HCT116 (cell line): ENCODE results near the gene ATG4C. TPM values are rescaled to one million over a fixed set of nuclear protein-coding genes. Genes with fewer than 3 reads are reported as not detected.

Experiments used
- ATAC-seq: fragments of 200-7000 bp; cut with Tn5 transposase; 2 replicates; pipeline ENCODE4 v1.9.1; 2020; ENCODE audit warnings: mild to moderate bottlenecking, moderate library complexity
- BruUV-seq: library from RNA; stranded (reverse); fragments of 400-500 nt; replicated peaks from 2 replicates; lab custom pipeline; 2021; lab: Mats Ljungman, UMichigan
- CTCF ChIA-PET: fragments of 300-600 bp; sonication (Branson Sonifier 250); formaldehyde crosslinking; loops from one replicate; lab custom pipeline; 2021; ENCODE audit warnings: antibody characterized with exemption; lab: Charles Lee
- POLR2A ChIA-PET: fragments of 300-600, 350-600 bp; sonication (Branson Sonifier 250); formaldehyde crosslinking; loops from one replicate; lab custom pipeline; 2021; ENCODE audit warnings: antibody characterized with exemption; lab: Charles Lee
- RAD21 ChIA-PET, 2 experiments: fragments of 300-600 bp; sonication (Branson Sonifier 250); formaldehyde crosslinking; loops; one replicate each; lab custom pipeline; 2023; ENCODE audit warnings: low total read pairs in 2 of 2; ENCODE audit not compliant: uncharacterized antibody in 2 of 2, unreplicated experiment in 2 of 2, low non-redundant PET in 1 of 2; lab: Charles Lee
- DNase-seq: peaks from one replicate; pipeline ENCODE4 v3.0.0-alpha.2; 2010; ENCODE audit warnings: low read depth, low spot score
- H2AFZ ChIP-seq: fragments of 200-600 bp; shearing (Covaris generic), sonication (generic); 2 replicates; pipeline ENCODE4 v1.6.1; 2017; ENCODE audit warnings: low read depth, mixed run types, mixed read lengths, antibody characterized with exemption, low read length; ENCODE audit not compliant: poor library complexity, severe bottlenecking
- H3K27ac ChIP-seq: 2 replicates; pipeline ENCODE4 v1.5.1; 2012; ENCODE audit warnings: low read depth, low read length
- H3K27me3 ChIP-seq: fragments of 200-600 bp; sonication (generic); 2 replicates; pipeline ENCODE4 v1.6.1; 2016; ENCODE audit warnings: mixed run types, low read length, mixed read lengths; ENCODE audit not compliant: insufficient read depth
- H3K36me3 ChIP-seq, 2 experiments: fragments of 200-500 bp in 1 of 2; fragments of 200-600 bp in 1 of 2; sonication (Bioruptor generic) in 1 of 2; sonication (generic) in 1 of 2; 2 replicates each; pipeline versions ENCODE4 v1.5.1 to v1.6.1; 2014 to 2016; ENCODE audit warnings: low read length in 2 of 2, inconsistent platforms in 1 of 2, mixed read lengths in 1 of 2, mixed run types in 1 of 2; ENCODE audit not compliant: insufficient read depth in 2 of 2, control insufficient read depth in 1 of 2
- H3K4me1 ChIP-seq, 2 experiments: fragments of 200-600 bp in 1 of 2; sonication (generic) in 1 of 2; 2 replicates each; pipeline versions ENCODE4 v1.5.1 to v1.6.1; 2012 to 2017; ENCODE audit warnings: low read length in 2 of 2, inconsistent platforms in 1 of 2, mild to moderate bottlenecking in 1 of 2, mixed read lengths in 1 of 2, mixed run types in 1 of 2, moderate library complexity in 1 of 2; ENCODE audit not compliant: insufficient read depth in 2 of 2, control insufficient read depth in 1 of 2
- H3K4me2 ChIP-seq: fragments of 200-600 bp; sonication (generic); 2 replicates; pipeline ENCODE4 v1.6.1; 2017; ENCODE audit warnings: mixed run types, low read length, mixed read lengths
- H3K4me3 ChIP-seq, 2 experiments: fragments of 200-600 bp in 1 of 2; sonication (generic) in 1 of 2; replicated peaks in 1 of 2; 2 replicates each; pipeline ENCODE4 v1.5.1; 2011 to 2016; ENCODE audit warnings: low read length in 2 of 2, control low read depth in 1 of 2, low read depth in 1 of 2, mild to moderate bottlenecking in 1 of 2, mixed read lengths in 1 of 2, mixed run types in 1 of 2
- H3K79me2 ChIP-seq: fragments of 200-600 bp; sonication (generic); 2 replicates; pipeline ENCODE4 v1.6.1; 2017; ENCODE audit warnings: mild to moderate bottlenecking, mixed run types, low read length, moderate library complexity, mixed read lengths; ENCODE audit not compliant: insufficient read depth
- H3K9ac ChIP-seq: fragments of 200-600 bp; sonication (generic); 2 replicates; pipeline ENCODE4 v1.6.1; 2016; ENCODE audit warnings: low read length, mixed read lengths
- H3K9me2 ChIP-seq: fragments of 200-600 bp; sonication (generic), shearing (Covaris generic); 2 replicates; pipeline ENCODE4 v1.6.1; 2017; ENCODE audit warnings: mixed run types, mild to moderate bottlenecking, moderate library complexity; ENCODE audit not compliant: insufficient read depth
- H3K9me3 ChIP-seq, 2 experiments: fragments of 200-500 bp in 1 of 2; fragments of 200-600 bp in 1 of 2; sonication (Bioruptor generic) in 1 of 2; sonication (generic) in 1 of 2; 2 replicates each; pipeline ENCODE4 v1.6.1; 2014 to 2017; ENCODE audit warnings: low read length in 2 of 2, mixed read lengths in 2 of 2, inconsistent platforms in 1 of 2, low read depth in 1 of 2, mild to moderate bottlenecking in 1 of 2, mixed run types in 1 of 2, moderate library complexity in 1 of 2; ENCODE audit not compliant: control insufficient read depth in 1 of 2, insufficient read depth in 1 of 2
- H4K20me1 ChIP-seq: fragments of 200-600 bp; sonication (generic), shearing (Covaris generic); 2 replicates; pipeline ENCODE4 v1.6.1; 2017; ENCODE audit warnings: mixed run types, mild to moderate bottlenecking, moderate library complexity; ENCODE audit not compliant: insufficient read depth
- EZH2phosphoT487 ChIP-seq: fragments of 200-600 bp; IDR thresholded peaks from 2 replicates; pipeline ENCODE4 v1.6.1; 2018; ENCODE audit warnings: antibody characterized with exemption, borderline replicate concordance
- JUND ChIP-seq: IDR thresholded peaks from 2 replicates; pipeline ENCODE4 v1.6.1; 2012
- SIN3A ChIP-seq: IDR thresholded peaks from 2 replicates; pipeline ENCODE4 v1.6.1; 2012; ENCODE audit warnings: low read depth
- ZBTB33 ChIP-seq: IDR thresholded peaks from 2 replicates; pipeline ENCODE4 v1.6.1; 2011; ENCODE audit warnings: mild to moderate bottlenecking, low read length, moderate library complexity; ENCODE audit not compliant: insufficient replicate concordance; ENCODE audit errors: extremely low read depth
- ZFX ChIP-seq: fragments of 450-650 bp; IDR thresholded peaks from 2 replicates; pipeline ENCODE4 v1.6.1; 2017
- intact Hi-C: fragments of 100-400 bp; cut with micrococcal nuclease; formaldehyde crosslinking; loops from 2 replicates; pipeline ENCODE4 v1.10.0; 2022
- total RNA-seq: library from RNA; stranded (reverse); gene quantifications from one replicate; pipeline ENCODE4 v1.2.1, GENCODE V29; 2021; ENCODE audit not compliant: unreplicated experiment
- TF ChIP-seq, protein P1 (sequence below): IDR thresholded peaks from 2 replicates; pipeline ENCODE4 v1.6.1; 2012; ENCODE audit warnings: low read depth
- TF ChIP-seq, protein P2 (sequence below), 3 experiments: fragments of 200-600 bp in 1 of 3; sonication (generic) in 1 of 3; IDR thresholded peaks in 2 of 3; conservative IDR thresholded peaks in 1 of 3; 2 replicates each; pipeline ENCODE4 v1.5.1; 2012 to 2017; ENCODE audit warnings: low read depth in 2 of 3, low read length in 2 of 3, antibody characterized with exemption in 1 of 3, borderline replicate concordance in 1 of 3, control low read depth in 1 of 3, mild to moderate bottlenecking in 1 of 3, mixed read lengths in 1 of 3, mixed run types in 1 of 3, moderate library complexity in 1 of 3; ENCODE audit not compliant: insufficient read depth in 1 of 3

The ATG4C gene
- total RNA-seq, 1 experiment from 2014 or later, result 11.8 TPM

- CTCF ChIA-PET, result no interaction called here
- no peak overlapping the region for H3K4me3 ChIP-seq
- H3K9ac ChIP-seq, result no peak overlapping the region
- DNase-seq (no peak), ATAC-seq (no peak)
- no TSS peak for BruUV-seq
- H2AFZ ChIP-seq, result no peak overlapping the region
- POLR2A ChIA-PET, result no interaction called here
- H3K4me2 ChIP-seq, result no peak overlapping the region
- TF ChIP-seq, protein P1, sequence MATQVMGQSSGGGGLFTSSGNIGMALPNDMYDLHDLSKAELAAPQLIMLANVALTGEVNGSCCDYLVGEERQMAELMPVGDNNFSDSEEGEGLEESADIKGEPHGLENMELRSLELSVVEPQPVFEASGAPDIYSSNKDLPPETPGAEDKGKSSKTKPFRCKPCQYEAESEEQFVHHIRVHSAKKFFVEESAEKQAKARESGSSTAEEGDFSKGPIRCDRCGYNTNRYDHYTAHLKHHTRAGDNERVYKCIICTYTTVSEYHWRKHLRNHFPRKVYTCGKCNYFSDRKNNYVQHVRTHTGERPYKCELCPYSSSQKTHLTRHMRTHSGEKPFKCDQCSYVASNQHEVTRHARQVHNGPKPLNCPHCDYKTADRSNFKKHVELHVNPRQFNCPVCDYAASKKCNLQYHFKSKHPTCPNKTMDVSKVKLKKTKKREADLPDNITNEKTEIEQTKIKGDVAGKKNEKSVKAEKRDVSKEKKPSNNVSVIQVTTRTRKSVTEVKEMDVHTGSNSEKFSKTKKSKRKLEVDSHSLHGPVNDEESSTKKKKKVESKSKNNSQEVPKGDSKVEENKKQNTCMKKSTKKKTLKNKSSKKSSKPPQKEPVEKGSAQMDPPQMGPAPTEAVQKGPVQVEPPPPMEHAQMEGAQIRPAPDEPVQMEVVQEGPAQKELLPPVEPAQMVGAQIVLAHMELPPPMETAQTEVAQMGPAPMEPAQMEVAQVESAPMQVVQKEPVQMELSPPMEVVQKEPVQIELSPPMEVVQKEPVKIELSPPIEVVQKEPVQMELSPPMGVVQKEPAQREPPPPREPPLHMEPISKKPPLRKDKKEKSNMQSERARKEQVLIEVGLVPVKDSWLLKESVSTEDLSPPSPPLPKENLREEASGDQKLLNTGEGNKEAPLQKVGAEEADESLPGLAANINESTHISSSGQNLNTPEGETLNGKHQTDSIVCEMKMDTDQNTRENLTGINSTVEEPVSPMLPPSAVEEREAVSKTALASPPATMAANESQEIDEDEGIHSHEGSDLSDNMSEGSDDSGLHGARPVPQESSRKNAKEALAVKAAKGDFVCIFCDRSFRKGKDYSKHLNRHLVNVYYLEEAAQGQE, result no peak
- TF ChIP-seq EZH2phosphoT487 (no peak), ZFX (no peak), ZBTB33 (no peak), JUND (no peak), SIN3A (no peak)
- TF ChIP-seq, protein P2, sequence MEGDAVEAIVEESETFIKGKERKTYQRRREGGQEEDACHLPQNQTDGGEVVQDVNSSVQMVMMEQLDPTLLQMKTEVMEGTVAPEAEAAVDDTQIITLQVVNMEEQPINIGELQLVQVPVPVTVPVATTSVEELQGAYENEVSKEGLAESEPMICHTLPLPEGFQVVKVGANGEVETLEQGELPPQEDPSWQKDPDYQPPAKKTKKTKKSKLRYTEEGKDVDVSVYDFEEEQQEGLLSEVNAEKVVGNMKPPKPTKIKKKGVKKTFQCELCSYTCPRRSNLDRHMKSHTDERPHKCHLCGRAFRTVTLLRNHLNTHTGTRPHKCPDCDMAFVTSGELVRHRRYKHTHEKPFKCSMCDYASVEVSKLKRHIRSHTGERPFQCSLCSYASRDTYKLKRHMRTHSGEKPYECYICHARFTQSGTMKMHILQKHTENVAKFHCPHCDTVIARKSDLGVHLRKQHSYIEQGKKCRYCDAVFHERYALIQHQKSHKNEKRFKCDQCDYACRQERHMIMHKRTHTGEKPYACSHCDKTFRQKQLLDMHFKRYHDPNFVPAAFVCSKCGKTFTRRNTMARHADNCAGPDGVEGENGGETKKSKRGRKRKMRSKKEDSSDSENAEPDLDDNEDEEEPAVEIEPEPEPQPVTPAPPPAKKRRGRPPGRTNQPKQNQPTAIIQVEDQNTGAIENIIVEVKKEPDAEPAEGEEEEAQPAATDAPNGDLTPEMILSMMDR (IDR thresholded peaks at IDR 0.05 in 2 of 3, conservative IDR thresholded peaks at IDR 0.05 in 1 of 3; ENCODE audit: borderline replicate concordance in 1 of 3, insufficient read depth in 1 of 3, low read depth in 2 of 3, low read length in 2 of 3), result no peak
- RAD21 ChIA-PET, result no interaction called here
- no peaks in the 10 kb centered on the region for H3K9me2 ChIP-seq
- no peaks in the 10 kb centered on the region for H3K79me2 ChIP-seq
- no peaks in the 10 kb centered on the region for H3K9me3 ChIP-seq
- H3K4me1 ChIP-seq, result no peaks in the 10 kb centered on the region
- no peaks in the 10 kb centered on the region for H4K20me1 ChIP-seq
- H3K36me3 ChIP-seq, result no peaks in the 10 kb centered on the region
- intact Hi-C loops, result no loop called here
- no peak overlapping the region for H3K27ac ChIP-seq
- H3K27me3 ChIP-seq, result no peaks in the 10 kb centered on the region
Measured at GRCh38 chr1:62823556-62823955, 39.6 kb downstream of the ATG4C start.
